DND-41 (cell line): ENCODE results near the gene HOXC11.

Source experiments
- ATAC-seq: fragments of 200-7000 bp; cut with Tn5 transposase; 3 replicates; pipeline ENCODE4 v1.9.1; 2021; ENCODE audit warnings: low read depth; ENCODE audit not compliant: insufficient read depth
- DNase-seq: peaks from one replicate; pipeline ENCODE4 v3.0.0-alpha.2; 2020
- H2AFZ ChIP-seq: 2 replicates; pipeline ENCODE4 v1.6.0; 2012; ENCODE audit warnings: low read depth, low read length
- H3K27ac ChIP-seq: 2 replicates; pipeline ENCODE4 v1.5.1; 2012; ENCODE audit warnings: low read length, inconsistent platforms
- H3K27me3 ChIP-seq: fragments of 200-600 bp; sonication (generic); 2 replicates; pipeline ENCODE4 v1.6.0; 2012; ENCODE audit warnings: low read length, mild to moderate bottlenecking, inconsistent platforms; ENCODE audit not compliant: insufficient read depth, poor library complexity
- H3K36me3 ChIP-seq: 2 replicates; pipeline ENCODE4 v1.5.1; 2012; ENCODE audit warnings: low read length, inconsistent platforms; ENCODE audit not compliant: insufficient read depth
- H3K4me1 ChIP-seq: 2 replicates; pipeline ENCODE4 v1.5.1; 2012; ENCODE audit warnings: mild to moderate bottlenecking, low read length; ENCODE audit not compliant: insufficient read depth
- H3K4me2 ChIP-seq: 2 replicates; pipeline ENCODE4 v1.6.0; 2012; ENCODE audit warnings: mild to moderate bottlenecking, moderate library complexity, low read length, inconsistent platforms; ENCODE audit not compliant: insufficient read depth
- H3K4me3 ChIP-seq, 2 experiments: fragments of 200-600 bp in 1 of 2; shearing (Covaris generic) in 1 of 2; 2 replicates each; pipeline ENCODE4 v1.5.1; 2012 to 2016; ENCODE audit warnings: inconsistent platforms in 2 of 2, low read length in 2 of 2, mild to moderate bottlenecking in 2 of 2, low read depth in 1 of 2, moderate library complexity in 1 of 2
- H3K79me2 ChIP-seq: 2 replicates; pipeline ENCODE4 v1.6.0; 2012; ENCODE audit warnings: low read length, inconsistent platforms; ENCODE audit not compliant: insufficient read depth
- H3K9ac ChIP-seq: 2 replicates; pipeline ENCODE4 v1.6.0; 2012; ENCODE audit warnings: low read depth, mild to moderate bottlenecking, inconsistent platforms, low read length, moderate library complexity
- H3K9me3 ChIP-seq: 2 replicates; pipeline ENCODE4 v1.5.1; 2012; ENCODE audit warnings: low read length, moderate library complexity, mild to moderate bottlenecking, inconsistent platforms; ENCODE audit not compliant: insufficient read depth, severe bottlenecking
- H4K20me1 ChIP-seq: 2 replicates; pipeline ENCODE4 v1.6.0; 2012; ENCODE audit warnings: low read length; ENCODE audit not compliant: insufficient read depth
- EZH2 ChIP-seq: IDR thresholded peaks from 3 replicates; pipeline ENCODE4 v1.6.1; 2012; ENCODE audit warnings: borderline replicate concordance, low read depth, mild to moderate bottlenecking, moderate library complexity, low read length, inconsistent platforms; ENCODE audit not compliant: severe bottlenecking
- TF ChIP-seq, protein P1 (sequence below): IDR thresholded peaks from 2 replicates; pipeline ENCODE4 v1.5.1; 2012; ENCODE audit warnings: borderline replicate concordance, low read length, moderate library complexity, mild to moderate bottlenecking; ENCODE audit not compliant: poor library complexity, severe bottlenecking; ENCODE audit errors: extremely low read depth

HOXC11 gene

GRCh38 chr12:53937596-53938325 is 35.2 kb upstream of the HOXC11 start:
- Histone ChIP-seq H3K4me3 (no peak overlapping the region), H3K4me1 (no peaks in the 10 kb centered on the region)

GRCh38 chr12:53938326-53939140 is 34.4 kb upstream of the HOXC11 start, which contains the start of gene HOXC13:
Gene HOXC13, plus strand, starts transcription at chr12:53938831. Its CDS starts 76 bp downstream, at chr12:53938907.
- no peak for DNase-seq
- H3K36me3 ChIP-seq, result no peaks in the 10 kb centered on the region
- no peak within 1 kb of the TSS for H3K4me2 ChIP-seq
- H3K4me1 ChIP-seq, result no peaks in the 10 kb centered on the region
- no peak within 1 kb of the TSS for H3K27ac ChIP-seq
- TF ChIP-seq, protein P1, sequence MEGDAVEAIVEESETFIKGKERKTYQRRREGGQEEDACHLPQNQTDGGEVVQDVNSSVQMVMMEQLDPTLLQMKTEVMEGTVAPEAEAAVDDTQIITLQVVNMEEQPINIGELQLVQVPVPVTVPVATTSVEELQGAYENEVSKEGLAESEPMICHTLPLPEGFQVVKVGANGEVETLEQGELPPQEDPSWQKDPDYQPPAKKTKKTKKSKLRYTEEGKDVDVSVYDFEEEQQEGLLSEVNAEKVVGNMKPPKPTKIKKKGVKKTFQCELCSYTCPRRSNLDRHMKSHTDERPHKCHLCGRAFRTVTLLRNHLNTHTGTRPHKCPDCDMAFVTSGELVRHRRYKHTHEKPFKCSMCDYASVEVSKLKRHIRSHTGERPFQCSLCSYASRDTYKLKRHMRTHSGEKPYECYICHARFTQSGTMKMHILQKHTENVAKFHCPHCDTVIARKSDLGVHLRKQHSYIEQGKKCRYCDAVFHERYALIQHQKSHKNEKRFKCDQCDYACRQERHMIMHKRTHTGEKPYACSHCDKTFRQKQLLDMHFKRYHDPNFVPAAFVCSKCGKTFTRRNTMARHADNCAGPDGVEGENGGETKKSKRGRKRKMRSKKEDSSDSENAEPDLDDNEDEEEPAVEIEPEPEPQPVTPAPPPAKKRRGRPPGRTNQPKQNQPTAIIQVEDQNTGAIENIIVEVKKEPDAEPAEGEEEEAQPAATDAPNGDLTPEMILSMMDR, result no peak
- no peak for TF ChIP-seq EZH2
- ATAC-seq, result no peak
- H3K4me3 ChIP-seq, result no peak within 1 kb of the TSS
- no peak within 1 kb of the TSS for H2AFZ ChIP-seq
- H3K9ac ChIP-seq, result no peak within 1 kb of the TSS
- H3K79me2 ChIP-seq, result no peaks in the 10 kb centered on the region
- H4K20me1 ChIP-seq, result no peaks in the 10 kb centered on the region
- H3K9me3 ChIP-seq, result no peaks in the 10 kb centered on the region
- H3K27me3 ChIP-seq, result peaks cover 27% of the 10 kb centered on the region

More at GRCh38 chr12:53937596-53938325, 35.2 kb upstream of the HOXC11 start:
- H3K9me3 ChIP-seq, result no peaks in the 10 kb centered on the region
- no peak overlapping the region for H3K9ac ChIP-seq
- no peak for DNase-seq
- no peak overlapping the region for H2AFZ ChIP-seq
- H4K20me1 ChIP-seq, result no peaks in the 10 kb centered on the region
- no peaks in the 10 kb centered on the region for H3K79me2 ChIP-seq
- H3K27ac ChIP-seq, result no peak overlapping the region
- no peaks in the 10 kb centered on the region for H3K36me3 ChIP-seq
- ATAC-seq, result no peak
- H3K27me3 ChIP-seq, result peaks cover 33% of the 10 kb centered on the region
- TF ChIP-seq, protein P1, result no peak
- TF ChIP-seq EZH2, result no peak
- no peak overlapping the region for H3K4me2 ChIP-seq

DNA sequence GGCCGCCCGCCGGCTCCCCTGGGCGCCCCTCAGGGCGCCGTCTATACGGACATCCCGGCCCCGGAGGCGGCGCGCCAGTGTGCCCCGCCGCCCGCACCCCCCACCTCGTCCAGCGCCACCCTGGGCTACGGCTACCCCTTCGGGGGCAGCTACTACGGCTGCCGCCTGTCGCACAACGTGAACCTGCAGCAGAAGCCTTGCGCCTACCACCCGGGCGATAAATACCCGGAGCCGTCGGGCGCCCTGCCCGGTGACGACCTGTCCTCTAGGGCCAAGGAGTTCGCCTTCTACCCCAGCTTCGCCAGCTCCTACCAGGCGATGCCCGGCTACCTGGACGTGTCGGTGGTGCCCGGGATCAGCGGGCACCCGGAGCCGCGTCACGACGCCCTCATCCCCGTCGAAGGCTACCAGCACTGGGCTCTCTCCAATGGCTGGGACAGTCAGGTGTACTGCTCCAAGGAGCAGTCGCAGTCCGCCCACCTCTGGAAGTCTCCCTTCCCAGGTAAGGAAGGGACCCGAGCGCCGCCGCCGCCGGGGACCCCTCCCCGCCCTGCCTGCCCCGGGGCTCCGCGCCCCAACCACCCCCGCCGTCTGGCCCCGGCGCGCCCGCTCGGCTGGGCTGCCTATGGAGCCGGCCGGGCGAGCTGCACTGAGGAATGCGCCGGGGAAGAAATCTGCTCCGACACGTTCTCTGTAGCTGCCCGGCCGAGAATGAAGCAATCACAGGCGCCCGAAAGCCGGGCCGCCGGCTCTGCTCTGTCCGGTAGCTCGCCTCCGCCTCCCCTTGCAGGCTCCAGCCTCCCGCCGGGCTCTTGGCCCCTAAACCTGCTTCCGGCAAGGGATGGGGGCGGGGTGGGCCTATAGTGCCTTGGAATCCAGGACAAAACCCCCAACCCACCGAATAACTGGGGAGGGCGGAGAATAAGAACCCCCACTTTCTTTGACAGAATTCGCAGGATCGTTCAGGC is 33.5 kb upstream of the HOXC11 start:
- Histone ChIP-seq H3K27ac (no peak overlapping the region), H3K36me3 (no peaks in the 10 kb centered on the region), H2AFZ (no peak overlapping the region), H3K4me3 (no peak overlapping the region), H3K79me2 (no peaks in the 10 kb centered on the region), H3K4me2 (no peak overlapping the region), H4K20me1 (no peaks in the 10 kb centered on the region), H3K9ac (no peak overlapping the region), H3K27me3 (peaks cover 30% of the 10 kb centered on the region), H3K4me1 (no peaks in the 10 kb centered on the region), H3K9me3 (no peaks in the 10 kb centered on the region)
- no peak for DNase-seq
- TF ChIP-seq EZH2, result no peak
- TF ChIP-seq, protein P1, result no peak
- no peak for ATAC-seq
